H9 (cell line): Measurements from ENCODE around the gene SGTA. TPM values are rescaled to one million over a fixed set of nuclear protein-coding genes. Genes with fewer than 3 reads are reported as not detected.

Experiments
- DNase-seq: peaks from one replicate; pipeline ENCODE4 v3.0.0-alpha.2; 2017
- H2AFZ ChIP-seq: one replicate; pipeline ENCODE4 v1.6.1; 2013; ENCODE audit warnings: mild to moderate bottlenecking, low read length, control low read depth, moderate library complexity
- H2AK5ac ChIP-seq: 2 replicates; pipeline ENCODE4 v1.6.1; 2013; ENCODE audit warnings: low read length, control low read depth, mixed read lengths; ENCODE audit not compliant: insufficient read length
- H2BK120ac ChIP-seq: one replicate; pipeline ENCODE4 v1.6.1; 2013; ENCODE audit warnings: low read depth, mild to moderate bottlenecking, low read length, control low read depth, inconsistent platforms; ENCODE audit not compliant: poor library complexity, severe bottlenecking
- H2BK12ac ChIP-seq: 2 replicates; pipeline ENCODE4 v1.6.1; 2013; ENCODE audit warnings: low read length, control low read depth, mixed read lengths, low read depth; ENCODE audit not compliant: insufficient read length
- H2BK15ac ChIP-seq: 2 replicates; pipeline ENCODE4 v1.6.1; 2013; ENCODE audit warnings: low read depth, low read length, control low read depth
- H2BK20ac ChIP-seq: one replicate; pipeline ENCODE4 v1.6.1; 2013; ENCODE audit warnings: low read depth, mild to moderate bottlenecking, low read length, control low read depth, inconsistent platforms; ENCODE audit not compliant: poor library complexity, severe bottlenecking
- H2BK5ac ChIP-seq: 2 replicates; pipeline ENCODE4 v1.6.1; 2013; ENCODE audit warnings: low read length, control low read depth, mixed read lengths; ENCODE audit not compliant: insufficient read length
- H3K14ac ChIP-seq: 2 replicates; pipeline ENCODE4 v1.6.1; 2013; ENCODE audit warnings: low read length, control low read depth; ENCODE audit not compliant: insufficient read depth
- H3K18ac ChIP-seq: 2 replicates; pipeline ENCODE4 v1.6.1; 2013; ENCODE audit warnings: low read depth, mild to moderate bottlenecking, mixed read lengths, low read length, control low read depth; ENCODE audit not compliant: insufficient read length
- H3K23ac ChIP-seq: 2 replicates; pipeline ENCODE4 v1.6.1; 2013; ENCODE audit warnings: low read length, control low read depth, mixed read lengths, low read depth; ENCODE audit not compliant: insufficient read length
- H3K23me2 ChIP-seq: 2 replicates; pipeline ENCODE4 v1.6.1; 2013; ENCODE audit warnings: low read depth, mild to moderate bottlenecking, mixed read lengths, low read length, control low read depth; ENCODE audit not compliant: insufficient read length, poor library complexity, severe bottlenecking
- H3K27ac ChIP-seq: 2 replicates; pipeline ENCODE4 v1.5.1; 2013; ENCODE audit warnings: low read length, control low read depth, mixed read lengths, low read depth; ENCODE audit not compliant: insufficient read length
- H3K27me3 ChIP-seq: 2 replicates; pipeline ENCODE4 v1.6.1; 2013; ENCODE audit warnings: low read length, control low read depth, inconsistent platforms; ENCODE audit not compliant: insufficient read depth
- H3K4ac ChIP-seq: 2 replicates; pipeline ENCODE4 v1.6.1; 2013; ENCODE audit warnings: low read depth, mild to moderate bottlenecking, control low read depth, inconsistent platforms, low read length, moderate library complexity
- H3K4me1 ChIP-seq: 2 replicates; pipeline ENCODE4 v1.6.1; 2013; ENCODE audit warnings: low read length, control low read depth, inconsistent platforms; ENCODE audit not compliant: insufficient read depth
- H3K4me2 ChIP-seq: 2 replicates; pipeline ENCODE4 v1.6.1; 2013; ENCODE audit warnings: low read length, control low read depth, mixed read lengths; ENCODE audit not compliant: insufficient read length, insufficient read depth
- H3K56ac ChIP-seq: 2 replicates; pipeline ENCODE4 v1.6.1; 2013; ENCODE audit warnings: low read depth, mild to moderate bottlenecking, mixed read lengths, low read length, control low read depth; ENCODE audit not compliant: insufficient read length
- H3K79me1 ChIP-seq: 2 replicates; pipeline ENCODE4 v1.6.1; 2013; ENCODE audit warnings: low read depth, mild to moderate bottlenecking, moderate library complexity, low read length, control low read depth, inconsistent platforms; ENCODE audit not compliant: insufficient read depth, poor library complexity, severe bottlenecking
- H3K79me2 ChIP-seq: 2 replicates; pipeline ENCODE4 v1.6.1; 2013; ENCODE audit warnings: low read length, control low read depth, inconsistent platforms; ENCODE audit not compliant: insufficient read depth
- H3K9ac ChIP-seq: 2 replicates; pipeline ENCODE4 v1.6.1; 2013; ENCODE audit warnings: low read length, control low read depth, mixed read lengths; ENCODE audit not compliant: insufficient read length; ENCODE audit errors: extremely low read depth
- H3K9me3 ChIP-seq: one replicate; pipeline ENCODE4 v1.6.1; 2013; ENCODE audit warnings: low read depth, low read length, inconsistent platforms; ENCODE audit not compliant: control insufficient read depth
- H3T11ph ChIP-seq: one replicate; pipeline ENCODE4 v1.6.1; 2013; ENCODE audit warnings: mild to moderate bottlenecking, low read length, control low read depth, inconsistent platforms
- H4K20me1 ChIP-seq: one replicate; pipeline ENCODE4 v1.6.1; 2013; ENCODE audit not compliant: control insufficient read depth, insufficient read length, insufficient read depth
- H4K5ac ChIP-seq: 2 replicates; pipeline ENCODE4 v1.6.1; 2013; ENCODE audit warnings: low read depth, mild to moderate bottlenecking, mixed read lengths, low read length, control low read depth; ENCODE audit not compliant: insufficient read length
- H4K8ac ChIP-seq: replicated peaks from 2 replicates; pipeline ENCODE4 v1.6.1; 2013; ENCODE audit warnings: low read length, control low read depth, mixed read lengths, low read depth; ENCODE audit not compliant: insufficient read length
- H4K91ac ChIP-seq: 2 replicates; pipeline ENCODE4 v1.6.1; 2013; ENCODE audit warnings: low read depth, mild to moderate bottlenecking, moderate library complexity, mixed read lengths, low read length, control low read depth; ENCODE audit not compliant: insufficient read length
- H3K27ac Mint-ChIP-seq, 3 experiments: 2 replicates in 2 of 3; 3 replicates in 1 of 3; pipeline ENCODE4 v1.8.0; 2020 to 2021; ENCODE audit warnings: mixed read lengths in 3 of 3, mild to moderate bottlenecking in 1 of 3, moderate library complexity in 1 of 3
- H3K27me3 Mint-ChIP-seq: 2 replicates; pipeline ENCODE4 v1.8.0; 2021; ENCODE audit warnings: low read depth, mild to moderate bottlenecking, moderate library complexity, mixed read lengths
- H3K36me3 Mint-ChIP-seq, 3 experiments: 2 replicates in 2 of 3; 3 replicates in 1 of 3; pipeline ENCODE4 v1.8.0; 2020 to 2021; ENCODE audit warnings: low read depth in 3 of 3, mixed read lengths in 3 of 3; ENCODE audit not compliant: insufficient read depth in 1 of 3
- H3K4me1 Mint-ChIP-seq, 2 experiments: 2 replicates each; pipeline ENCODE4 v1.8.0; 2020; ENCODE audit warnings: mixed read lengths in 2 of 2
- H3K4me3 Mint-ChIP-seq, 2 experiments: 2 replicates in 1 of 2; 3 replicates in 1 of 2; pipeline ENCODE4 v1.8.0; 2020 to 2021; ENCODE audit warnings: mild to moderate bottlenecking in 2 of 2, mixed read lengths in 2 of 2, moderate library complexity in 1 of 2
- H3K9me3 Mint-ChIP-seq, 2 experiments: 2 replicates in 1 of 2; 3 replicates in 1 of 2; pipeline ENCODE4 v1.8.0; 2020; ENCODE audit warnings: mild to moderate bottlenecking in 2 of 2, mixed read lengths in 2 of 2, moderate library complexity in 1 of 2
- CTCF ChIP-seq: fragments of 200-600 bp; sonication (generic); conservative IDR thresholded peaks from 3 replicates; pipeline ENCODE4 v1.8.0; 2021; ENCODE audit warnings: antibody characterized with exemption, mild to moderate bottlenecking
- WGBS: extraction: QIAGEN DNeasy Blood & Tissue Kit; methylation state at CpG from one replicate; pipeline ENCODE4 v1.1.7; 2013; ENCODE audit warnings: missing lambda C conversion rate, low lambda C conversion rate, mixed read lengths; ENCODE audit not compliant: insufficient read length; ENCODE audit errors: extremely low coverage; 5-methylcytosine and 5-hydroxymethylcytosine counted together
- total RNA-seq: library from RNA; stranded (reverse); gene quantifications from 2 replicates; pipeline ENCODE4 v1.2.1, GENCODE V29; 2021

The SGTA gene
- total RNA-seq, 1 experiment from 2014 or later = 102 TPM

GRCh38 chr19:2814426-2814825, 31.4 kb upstream of the SGTA start:
- H3K4me2 ChIP-seq = no peak overlapping the region
- H3K27ac ChIP-seq = no peak overlapping the region
- no peak overlapping the region for H3K4ac ChIP-seq
- no peak overlapping the region for H4K5ac ChIP-seq
- H3K79me1 ChIP-seq = no peaks in the 10 kb centered on the region
- peaks cover 0 to 2% of the 10 kb centered on the region in 2 experiments; a peak in 3 of 5 replicates for H3K9me3 Mint-ChIP-seq
- H3K36me3 Mint-ChIP-seq = peaks cover 8 to 32% (median 17%) of the 10 kb centered on the region in 3 experiments; a peak in 6 of 7 replicates
- H3K4me1 Mint-ChIP-seq = no peaks in the 10 kb centered on the region
- DNase-seq = no peak
- no peak overlapping the region for H4K91ac ChIP-seq
- H3K14ac ChIP-seq = no peak overlapping the region
- no peak overlapping the region for H4K8ac ChIP-seq
- H3K56ac ChIP-seq = no peak overlapping the region
- TF ChIP-seq CTCF = no peak
- no peak overlapping the region for H2BK15ac ChIP-seq
- no peak overlapping the region for H2AFZ ChIP-seq
- no peaks in the 10 kb centered on the region for H3K9me3 ChIP-seq
- H2BK5ac ChIP-seq = no peak overlapping the region
- no CpG with 5 or more reads among the region's 11 CpGs for WGBS
- no peak overlapping the region for H2BK20ac ChIP-seq
- no peak overlapping the region for H3K23ac ChIP-seq
- H3K79me2 ChIP-seq = no peaks in the 10 kb centered on the region
- H3K9ac ChIP-seq = no peak overlapping the region
- no peak overlapping the region for H2BK12ac ChIP-seq
- H3K27me3 Mint-ChIP-seq = peaks cover 1% of the 10 kb centered on the region
- no peak overlapping the region for H3K18ac ChIP-seq
- H3K27ac Mint-ChIP-seq = no peak overlapping the region
- H2BK120ac ChIP-seq = no peak overlapping the region
- H3K27me3 ChIP-seq = no peaks in the 10 kb centered on the region
- H3K4me3 Mint-ChIP-seq = no peak overlapping the region
- no peak overlapping the region for H3T11ph ChIP-seq
- no peaks in the 10 kb centered on the region for H4K20me1 ChIP-seq
- no peaks in the 10 kb centered on the region for H3K4me1 ChIP-seq
- no peaks in the 10 kb centered on the region for H3K23me2 ChIP-seq
- no peak overlapping the region for H2AK5ac ChIP-seq
